ENCODE data around the gene PKNOX2.

Gene PKNOX2

DNA sequence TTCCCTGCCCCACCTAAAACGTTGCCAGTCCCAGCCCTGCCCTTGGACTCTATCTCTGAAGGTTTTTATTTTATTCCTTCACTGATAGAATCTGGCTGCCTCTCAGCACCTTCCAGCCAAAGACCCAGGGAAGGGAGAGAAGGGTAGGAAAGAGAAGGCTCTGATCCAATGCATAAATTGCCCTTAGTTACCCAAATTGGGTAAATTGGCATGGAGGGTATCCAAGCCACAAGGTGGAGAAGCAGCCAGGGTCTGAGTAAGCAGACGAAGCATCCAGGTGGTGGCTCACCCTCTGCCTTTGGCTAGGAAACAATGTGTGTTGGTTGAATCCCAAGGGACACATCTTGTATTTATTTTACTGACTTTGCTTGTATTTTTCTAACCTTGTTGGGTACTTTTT, 242.5 kb downstream of the PKNOX2 start:
- no peak for DNase-seq (ENCODE audit: low read depth)
- no peak overlapping the region for H3K4me3 ChIP-seq (ENCODE audit: low read depth, low read length)

GRCh38 chr11:125408311-125408711, 243.8 kb downstream of the PKNOX2 start:
- DNase-seq (ENCODE audit: low read depth), result no peak
- H3K4me3 ChIP-seq (ENCODE audit: low read depth, low read length), result no peak overlapping the region

DNA sequence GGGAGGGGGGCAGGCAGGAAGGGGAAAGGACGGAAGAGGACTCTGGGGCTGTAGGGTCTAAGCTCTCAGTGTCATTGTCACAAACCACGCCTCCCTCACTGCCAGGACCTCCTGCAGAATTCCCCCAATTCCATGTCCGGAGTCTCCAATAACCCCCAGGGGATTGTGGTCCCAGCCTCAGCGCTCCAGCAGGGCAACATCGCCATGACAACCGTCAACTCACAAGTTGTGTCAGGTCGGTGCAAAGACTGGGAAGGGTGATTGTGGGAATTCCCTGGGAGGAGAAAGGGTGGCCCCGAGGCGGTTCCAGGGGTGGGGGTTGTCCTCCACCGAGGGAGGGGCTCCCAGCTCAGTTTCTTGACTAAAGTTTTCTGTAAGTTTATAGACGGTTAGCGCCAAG, 245.5 kb downstream of the PKNOX2 start:
- no peak for DNase-seq (ENCODE audit: low read depth)
- H3K4me3 ChIP-seq (ENCODE audit: low read depth, low read length), result no peak overlapping the region

- no peak for DNase-seq (ENCODE audit: low read depth)
- no peak overlapping the region for H3K4me3 ChIP-seq (ENCODE audit: low read depth, low read length)
Observed at GRCh38 chr11:125412177-125412496, 247.6 kb downstream of the PKNOX2 start.

DNA sequence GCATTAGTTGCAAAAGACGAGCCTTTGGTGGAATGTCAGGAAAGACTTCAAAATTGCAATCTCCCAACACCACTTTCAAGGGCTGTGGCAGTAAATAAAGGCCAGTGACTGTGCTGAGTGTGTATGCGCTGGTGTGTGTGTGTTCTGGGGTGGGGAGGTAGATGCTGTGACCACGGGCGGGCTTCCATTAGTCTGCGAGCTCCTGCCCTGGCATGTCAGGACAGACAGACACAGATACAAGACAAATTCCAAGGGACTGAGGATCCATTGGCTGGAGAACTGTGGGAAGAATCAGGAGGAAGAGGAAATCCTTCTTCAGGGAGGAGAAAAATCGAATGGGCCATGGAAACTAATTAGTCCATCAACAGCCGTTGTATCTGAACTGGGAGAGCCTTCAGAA, 248.0 kb downstream of the PKNOX2 start:
- no peak for DNase-seq (ENCODE audit: low read depth)

GRCh38 chr11:125413226-125413625, 248.7 kb downstream of the PKNOX2 start:
- no peak overlapping the region for H3K4me3 ChIP-seq (ENCODE audit: low read depth, low read length)
- DNase-seq (ENCODE audit: low read depth), result no peak

More for the DNA sequence above, 248.0 kb downstream of the PKNOX2 start:
- no peak overlapping the region for H3K4me3 ChIP-seq (ENCODE audit: low read depth, low read length)

- no peak overlapping the region for H3K4me3 ChIP-seq (ENCODE audit: low read depth, low read length)
- no peak for DNase-seq (ENCODE audit: low read depth)
Observed at GRCh38 chr11:125414121-125414520, 249.6 kb downstream of the PKNOX2 start.

DNA sequence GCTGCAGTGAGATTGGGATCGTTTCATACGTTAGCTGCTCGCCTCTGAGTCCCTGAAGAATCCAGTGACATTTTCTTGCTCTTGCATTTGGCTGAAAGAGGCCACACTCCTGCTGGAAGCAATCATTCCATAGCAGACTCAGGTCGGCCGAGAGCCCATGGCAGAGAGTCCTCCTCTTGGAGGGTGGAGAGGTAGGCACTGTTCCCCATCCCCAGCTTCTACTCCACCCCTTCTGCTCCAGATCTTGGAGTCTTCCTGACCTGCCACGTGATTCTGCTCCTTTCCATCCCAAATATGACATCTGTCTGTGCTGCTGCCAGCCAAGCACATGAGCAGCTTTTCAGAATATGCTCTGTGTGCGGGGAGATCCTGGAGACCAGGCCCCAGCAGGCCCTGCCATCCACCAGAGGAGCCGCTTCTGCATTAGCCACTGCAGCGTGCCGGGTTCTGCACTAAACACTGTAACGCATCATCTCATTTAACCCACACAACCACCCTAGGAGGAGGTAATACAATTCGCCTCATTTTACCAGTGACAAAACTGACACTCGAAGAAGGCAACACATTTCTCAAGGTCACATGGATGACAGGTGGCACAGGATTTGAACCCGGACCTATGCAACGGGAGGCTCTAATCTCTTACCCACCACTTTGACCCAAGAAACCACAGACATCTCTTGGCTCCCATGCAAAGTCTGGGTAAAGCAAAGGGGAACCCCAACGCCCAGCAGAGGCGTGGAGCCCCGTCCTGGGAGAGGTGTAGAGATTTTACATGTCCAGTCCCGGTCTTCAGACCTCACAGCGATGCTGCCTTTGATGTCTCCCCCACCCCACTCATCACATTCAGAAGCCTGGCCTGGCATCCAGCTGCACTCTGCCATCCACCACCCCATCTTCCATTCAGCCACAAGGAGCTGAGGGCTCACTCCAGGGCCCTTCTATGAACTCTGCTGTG, 252.7 kb downstream of the PKNOX2 start:
- no peak for DNase-seq (ENCODE audit: low read depth)
- H3K4me3 ChIP-seq (ENCODE audit: low read depth, low read length), result no peak overlapping the region

- DNase-seq (ENCODE audit: low read depth), result no peak
- H3K4me3 ChIP-seq (ENCODE audit: low read depth, low read length), result no peak overlapping the region
Observed at GRCh38 chr11:125418396-125418795, 253.8 kb downstream of the PKNOX2 start.

GRCh38 chr11:125422681-125423080, 258.1 kb downstream of the PKNOX2 start:
- H3K4me3 ChIP-seq (ENCODE audit: low read depth, low read length), result no peak overlapping the region
- DNase-seq (ENCODE audit: low read depth), result no peak

GRCh38 chr11:125423247-125423849, 258.8 kb downstream of the PKNOX2 start:
- DNase-seq (ENCODE audit: low read depth), result no peak
- H3K4me3 ChIP-seq (ENCODE audit: low read depth, low read length), result no peak overlapping the region

DNA sequence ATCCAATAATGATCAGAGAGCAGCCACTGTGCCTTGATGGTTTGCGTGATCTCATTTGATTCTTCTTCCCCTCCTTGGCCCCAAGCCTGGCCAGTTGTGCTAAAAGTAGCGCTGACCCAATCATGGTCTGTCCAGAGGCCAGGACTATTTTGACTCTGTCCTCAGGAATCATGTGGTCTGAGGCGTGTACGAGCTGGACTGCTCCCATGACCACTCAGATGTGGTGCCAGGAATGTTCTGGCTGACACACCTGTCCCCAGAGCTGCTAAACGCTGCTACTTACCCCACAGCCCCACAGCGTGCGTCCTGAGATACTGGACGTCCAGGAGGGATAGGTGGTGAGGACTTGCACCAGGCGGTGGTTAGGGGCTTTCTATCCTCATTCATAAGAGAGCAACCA, 261.1 kb downstream of the PKNOX2 start:
- H3K4me3 ChIP-seq (ENCODE audit: low read depth, low read length), result no peak overlapping the region
- DNase-seq (ENCODE audit: low read depth), result no peak

GRCh38 chr11:125426818-125427528, 262.4 kb downstream of the PKNOX2 start:
- no peak for DNase-seq (ENCODE audit: low read depth)

GRCh38 chr11:125428486-125429173, 264.1 kb downstream of the PKNOX2 start:
- no peak overlapping the region for H3K4me3 ChIP-seq (ENCODE audit: low read depth, low read length)
- DNase-seq (ENCODE audit: low read depth), result no peak

More at GRCh38 chr11:125426818-125427528, 262.4 kb downstream of the PKNOX2 start:
- no peak overlapping the region for H3K4me3 ChIP-seq (ENCODE audit: low read depth, low read length)

GRCh38 chr11:125429174-125429707, 264.7 kb downstream of the PKNOX2 start:
- no peak overlapping the region for H3K4me3 ChIP-seq (ENCODE audit: low read depth, low read length)
- no peak for DNase-seq (ENCODE audit: low read depth)

- no peak for DNase-seq (ENCODE audit: low read depth)
- H3K4me3 ChIP-seq (ENCODE audit: low read depth, low read length), result no peak overlapping the region
Observed at GRCh38 chr11:125429807-125430678, 265.5 kb downstream of the PKNOX2 start.

- DNase-seq (ENCODE audit: low read depth), result no peak
Observed at GRCh38 chr11:125431009-125431408, 266.5 kb downstream of the PKNOX2 start.

DNA sequence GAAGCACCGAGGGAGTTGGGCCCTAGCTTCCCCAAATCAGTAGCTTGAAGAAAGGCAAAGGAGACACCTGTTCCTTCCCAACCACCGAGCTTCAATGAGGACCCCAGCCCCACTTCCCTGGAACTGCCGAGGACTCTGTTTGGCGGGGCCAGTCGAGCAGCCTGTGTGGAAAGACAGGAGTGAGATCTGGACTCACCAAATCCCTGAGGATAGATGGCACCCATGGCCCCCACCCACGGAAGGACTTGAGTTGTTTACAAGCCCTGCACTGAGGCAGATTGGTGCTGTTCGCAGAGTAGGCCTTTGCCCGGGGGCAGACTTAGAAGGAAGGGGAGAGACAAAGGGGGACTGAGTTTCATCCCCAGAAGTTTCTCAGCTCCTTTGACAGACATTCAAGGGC, 266.9 kb downstream of the PKNOX2 start:
- no peak overlapping the region for H3K4me3 ChIP-seq (ENCODE audit: low read depth, low read length)
- no peak for DNase-seq (ENCODE audit: low read depth)

More at GRCh38 chr11:125431009-125431408, 266.5 kb downstream of the PKNOX2 start:
- no peak overlapping the region for H3K4me3 ChIP-seq (ENCODE audit: low read depth, low read length)
